ENCODE data around the gene TRAF3IP1. TPM values are rescaled to one million over a fixed set of nuclear protein-coding genes. Genes with fewer than 3 reads are reported as not detected.

The TRAF3IP1 gene
- total and polyA plus RNA-seq, 2 donors (not counting 1 experiment from before 2014, with no cell fraction given), result 1.4 to 15.5 TPM

- TF ChIP-seq EZH2 (IDR thresholded peaks at IDR 0.05; ENCODE audit: borderline replicate concordance, insufficient read depth, low read depth, low read length, poor library complexity, severe bottlenecking) (no peak), CTCF (IDR thresholded peaks at IDR 0.05) (no peak)
- Histone ChIP-seq H3K27ac (ENCODE audit: low read length in 2 of 2) (no peak overlapping the region), H3K36me3 (replicated peaks in 1 of 2; ENCODE audit: control extremely low read depth in 1 of 2, control insufficient read depth in 1 of 2, extremely low read depth in 1 of 2, insufficient read depth in 2 of 2, low read length in 1 of 2) (no peaks in the 10 kb centered on the region), H3K79me2 (ENCODE audit: control insufficient read depth, insufficient read depth, low read length) (peaks cover 44% of the 10 kb centered on the region), H2AFZ (ENCODE audit: insufficient read depth, low read depth, low read length, poor library complexity, severe bottlenecking) (peak overlapping the region; percentile 98), H3K9me3 (ENCODE audit: control extremely low read depth in 1 of 3, control insufficient read depth in 2 of 3, insufficient read depth in 1 of 3, low read length in 2 of 3) (no peaks in the 10 kb centered on the region), H3K4me1 (ENCODE audit: control insufficient read depth in 2 of 2, insufficient read depth in 2 of 2, low read length in 2 of 2) (peaks cover 19 to 26% of the 10 kb centered on the region in 2 donors), H4K20me1 (ENCODE audit: control insufficient read depth, insufficient read depth, low read length, poor library complexity, severe bottlenecking) (peaks cover 19% of the 10 kb centered on the region), H3K4me3 (ENCODE audit: control extremely low read depth in 1 of 5, extremely low read depth in 1 of 5, insufficient read depth in 1 of 5, low read depth in 2 of 5, low read length in 4 of 5) (peak overlapping the region in 2 of 5 experiments; percentile 85 to 93), H3K9ac (ENCODE audit: low read length) (no peak overlapping the region), H3K4me2 (replicated peaks; ENCODE audit: low read depth, low read length, poor library complexity, severe bottlenecking) (peak overlapping the region; percentile 73), H3K27me3 (replicated peaks in 1 of 4; ENCODE audit: control extremely low read depth in 1 of 4, control insufficient read depth in 3 of 4, insufficient read depth in 4 of 4, low read length in 3 of 4) (no peaks in the 10 kb centered on the region)
- ATAC-seq (ENCODE audit: low read depth) (no peak), DNase-seq (no peak)
- H3K4me3 Mint-ChIP-seq, result peak overlapping the region; percentile 91
- intact Hi-C loops (cut with micrococcal nuclease), result loop anchor here (10.0 kb wide), 1 partner anchor 1599 kb away; the partner anchor contains the start of gene NDUFA10
- H3K27me3 Mint-ChIP-seq, result no peaks in the 10 kb centered on the region
- no peaks in the 10 kb centered on the region for H3K9me3 Mint-ChIP-seq (ENCODE audit: insufficient read depth)
- 95% methylated on average over 16 of the region's 16 CpGs for WGBS (ENCODE audit: insufficient coverage)
- CTCF ChIA-PET, result no interaction called here
- H3K27ac Mint-ChIP-seq, result peak overlapping the region; percentile 57
- H3K4me1 Mint-ChIP-seq, result peaks cover 34% of the 10 kb centered on the region
- POLR2A ChIA-PET, result interaction anchor here (0.6 kb wide), 1 partner anchor 82 kb away, joined by 8 read pairs; no protein-coding TSS in a partner anchor
These were observed 105.2 kb downstream of the TRAF3IP1 start for GRCh38 chr2:238425505-238425978.

- H3K27ac Mint-ChIP-seq, result peak overlapping the region; percentile 89
- CTCF ChIA-PET, result no interaction called here
- H3K4me3 ChIP-seq (ENCODE audit: control extremely low read depth in 1 of 5, extremely low read depth in 1 of 5, insufficient read depth in 1 of 5, low read depth in 2 of 5, low read length in 4 of 5), result peak overlapping the region; percentile 73 to 93 (median 81)
These were observed 105.8 kb downstream of the TRAF3IP1 start for GRCh38 chr2:238425979-238426567.

More at GRCh38 chr2:238425979-238426567, 105.8 kb downstream of the TRAF3IP1 start:
- TF ChIP-seq EZH2 (IDR thresholded peaks at IDR 0.05; ENCODE audit: borderline replicate concordance, insufficient read depth, low read depth, low read length, poor library complexity, severe bottlenecking) (no peak), CTCF (IDR thresholded peaks at IDR 0.05) (no peak)
- Mint-ChIP-seq H3K4me1 (peaks cover 38% of the 10 kb centered on the region), H3K4me3 (peak overlapping the region; percentile 91), H3K27me3 (no peaks in the 10 kb centered on the region), H3K9me3 (ENCODE audit: insufficient read depth) (no peaks in the 10 kb centered on the region)
- Histone ChIP-seq H2AFZ (ENCODE audit: insufficient read depth, low read depth, low read length, poor library complexity, severe bottlenecking) (peak overlapping the region; percentile 98), H3K4me1 (ENCODE audit: control insufficient read depth in 2 of 2, insufficient read depth in 2 of 2, low read length in 2 of 2) (peaks cover 19 to 26% of the 10 kb centered on the region in 2 donors), H3K9me3 (ENCODE audit: control extremely low read depth in 1 of 3, control insufficient read depth in 2 of 3, insufficient read depth in 1 of 3, low read length in 2 of 3) (no peaks in the 10 kb centered on the region), H3K27ac (ENCODE audit: low read length in 2 of 2) (peak overlapping the region; percentile 81 to 92), H3K27me3 (replicated peaks in 1 of 4; ENCODE audit: control extremely low read depth in 1 of 4, control insufficient read depth in 3 of 4, insufficient read depth in 4 of 4, low read length in 3 of 4) (no peaks in the 10 kb centered on the region), H4K20me1 (ENCODE audit: control insufficient read depth, insufficient read depth, low read length, poor library complexity, severe bottlenecking) (peaks cover 24% of the 10 kb centered on the region), H3K36me3 (replicated peaks in 1 of 2; ENCODE audit: control extremely low read depth in 1 of 2, control insufficient read depth in 1 of 2, extremely low read depth in 1 of 2, insufficient read depth in 2 of 2, low read length in 1 of 2) (peaks cover 0 to 3% of the 10 kb centered on the region in 2 experiments), H3K4me2 (replicated peaks; ENCODE audit: low read depth, low read length, poor library complexity, severe bottlenecking) (peak overlapping the region; percentile 73), H3K9ac (ENCODE audit: low read length) (peak overlapping the region; percentile 95), H3K79me2 (ENCODE audit: control insufficient read depth, insufficient read depth, low read length) (peaks cover 50% of the 10 kb centered on the region)
- POLR2A ChIA-PET, result interaction anchor here (0.6 kb wide), 1 partner anchor 83 kb away, joined by 8 read pairs; no protein-coding TSS in a partner anchor
- no peak for ATAC-seq (ENCODE audit: low read depth)
- DNase-seq, result no peak
- 20% methylated on average over 15 of the region's 24 CpGs for WGBS (ENCODE audit: insufficient coverage)
- intact Hi-C loops (cut with micrococcal nuclease), result loop anchor here (2.0 to 10.0 kb wide), 3 partner anchors 365 to 1599 kb away; partner anchors contain the start of genes NDUFA10, SCLY and UBE2F

Data from B cell (primary cell).